ENCODE results near the gene GPR119. TPM values are rescaled to one million over a fixed set of nuclear protein-coding genes. Genes with fewer than 3 reads are reported as not detected.
"Not testable (repeated sequence)": the region's sequence is repeated elsewhere in the genome, so short reads cannot be mapped to it uniquely, and the experiment has no call there.

GPR119 gene
- not detected for polyA plus RNA-seq (2012; ENCODE audit: missing spikeins)

DNA sequence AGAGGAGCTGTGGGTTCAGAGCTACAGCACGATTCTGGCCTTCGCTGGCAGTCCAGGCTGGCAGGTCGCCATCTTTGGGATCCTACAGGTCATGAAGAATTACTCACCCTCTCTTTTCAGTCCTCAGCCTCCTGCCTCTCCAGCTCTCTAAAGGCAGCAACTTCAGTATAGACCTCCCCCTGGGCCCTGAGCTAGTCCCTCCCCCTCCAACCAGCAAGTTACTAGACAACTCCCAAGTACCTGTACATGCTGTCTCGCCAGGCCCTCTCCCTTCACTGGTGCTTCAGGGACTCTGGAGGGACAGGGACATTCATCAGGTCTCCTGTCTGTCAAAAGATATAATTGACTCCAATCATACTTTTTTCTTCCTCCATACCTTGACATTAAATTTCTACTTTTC is at the start of gene GPR119:
Gene GPR119 (minus strand): TSS at position 155 of the 400 bp plus-strand sequence. CDS start 227 bp downstream, outside the sequence.
- TF ChIP-seq TAF1 (IDR thresholded peaks at IDR 0.05; ENCODE audit: borderline replicate concordance, low read depth, low read length) (no peak), POLR2AphosphoS5 (IDR thresholded peaks at IDR 0.05; ENCODE audit: low read depth, low read length) (no peak), POLR2A (IDR thresholded peaks at IDR 0.05; ENCODE audit: low read depth, low read length) (no peak)
- no peak for FAIRE-seq
- no peak for DNase-seq (ENCODE audit: insufficient read length)

DNA sequence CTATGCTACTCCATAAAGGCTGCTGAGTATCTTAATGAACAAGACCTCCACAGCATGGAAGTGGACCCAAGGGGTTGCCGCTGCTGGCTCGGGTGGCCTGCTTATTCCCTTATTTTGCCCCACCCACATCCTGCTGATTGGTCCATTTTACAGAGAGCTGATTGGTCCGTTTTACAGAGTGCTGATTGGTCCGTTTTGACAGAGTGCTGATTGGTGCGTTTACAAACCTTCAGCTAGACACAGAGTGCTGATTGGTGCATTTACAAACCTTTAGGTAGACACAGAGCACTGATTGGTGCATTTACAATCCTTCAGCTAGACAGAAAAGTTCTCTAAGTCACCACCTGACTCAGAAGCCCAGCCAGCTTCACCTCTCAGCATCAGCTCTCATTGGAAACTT is 43.8 kb upstream of the GPR119 start:
- not testable (repeated sequence) for FAIRE-seq; DNase-seq (ENCODE audit: insufficient read length)

DNA sequence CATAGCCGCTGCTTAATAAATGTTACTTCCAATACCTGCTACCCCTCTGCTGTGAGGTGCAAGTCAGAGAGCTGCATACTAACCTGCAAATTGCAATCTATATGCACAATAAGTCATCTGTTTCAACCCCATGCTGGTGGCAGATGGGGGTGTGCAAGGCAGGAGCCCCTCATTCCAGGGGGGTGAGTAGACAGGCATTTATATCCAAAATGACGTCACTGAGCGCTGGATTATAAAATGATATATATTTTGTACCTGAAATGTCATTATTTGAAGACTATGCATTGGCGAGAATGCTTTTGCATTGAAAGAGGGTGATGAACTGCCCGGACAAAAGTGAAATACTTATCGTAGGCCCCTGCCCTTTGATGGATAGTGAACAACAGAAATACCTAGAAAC is 41.1 kb upstream of the GPR119 start:
- FAIRE-seq = no peak
- DNase-seq (ENCODE audit: insufficient read length) = no peak
- TF ChIP-seq TAF1 (IDR thresholded peaks at IDR 0.05; ENCODE audit: borderline replicate concordance, low read depth, low read length) = no peak
- no peak for TF ChIP-seq POLR2A (IDR thresholded peaks at IDR 0.05; ENCODE audit: low read depth, low read length)
- no peak for TF ChIP-seq POLR2AphosphoS5 (IDR thresholded peaks at IDR 0.05; ENCODE audit: low read depth, low read length)

DNA sequence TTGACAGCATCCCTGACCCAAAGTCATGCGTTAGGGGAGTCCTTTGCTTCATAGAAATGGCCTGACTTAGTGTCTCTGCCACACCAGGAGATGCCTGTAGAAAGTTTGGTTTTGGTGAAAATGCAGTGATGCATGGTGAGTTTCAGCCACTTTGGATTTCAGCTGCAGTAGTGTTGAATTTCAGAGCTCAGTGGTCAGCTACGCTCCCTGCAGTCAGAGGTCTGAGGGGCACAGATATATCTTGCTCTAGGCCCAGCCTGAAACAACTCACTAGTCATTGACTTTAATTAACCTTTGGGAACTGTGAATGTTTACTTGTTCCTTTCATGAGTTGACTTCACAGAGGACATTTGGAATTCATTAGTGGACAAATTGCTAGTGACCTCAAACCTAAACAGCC is 33.8 kb upstream of the GPR119 start:
- no peak for DNase-seq (ENCODE audit: insufficient read length)
- no peak for FAIRE-seq
- no peak for TF ChIP-seq TAF1 (IDR thresholded peaks at IDR 0.05; ENCODE audit: borderline replicate concordance, low read depth, low read length)
- TF ChIP-seq POLR2AphosphoS5 (IDR thresholded peaks at IDR 0.05; ENCODE audit: low read depth, low read length) = no peak
- TF ChIP-seq POLR2A (IDR thresholded peaks at IDR 0.05; ENCODE audit: low read depth, low read length) = no peak

DNA sequence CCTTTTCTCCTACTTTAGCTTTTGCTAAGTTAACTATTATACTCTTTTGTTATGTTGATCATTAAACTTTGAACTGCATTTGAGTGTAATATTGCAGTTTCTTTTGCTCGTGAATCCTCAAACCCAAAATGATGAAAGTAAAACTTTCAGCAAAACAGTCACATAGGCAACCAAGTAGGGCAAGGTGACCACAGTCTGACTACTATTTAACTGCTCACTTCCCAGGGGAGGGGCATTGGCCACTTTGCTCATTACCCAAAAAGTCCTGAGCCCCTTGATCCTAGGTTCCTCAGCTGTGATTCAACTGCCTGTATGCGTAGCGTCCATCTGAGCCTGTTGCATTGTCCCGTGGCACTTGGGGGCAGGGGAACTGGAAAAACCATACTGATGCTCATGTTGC is 33.3 kb upstream of the GPR119 start:
- TF ChIP-seq POLR2AphosphoS5 (IDR thresholded peaks at IDR 0.05; ENCODE audit: low read depth, low read length) = no peak
- TF ChIP-seq POLR2A (IDR thresholded peaks at IDR 0.05; ENCODE audit: low read depth, low read length) = no peak
- no peak for TF ChIP-seq TAF1 (IDR thresholded peaks at IDR 0.05; ENCODE audit: borderline replicate concordance, low read depth, low read length)
- FAIRE-seq (no peak), DNase-seq (ENCODE audit: insufficient read length) (no peak)

DNA sequence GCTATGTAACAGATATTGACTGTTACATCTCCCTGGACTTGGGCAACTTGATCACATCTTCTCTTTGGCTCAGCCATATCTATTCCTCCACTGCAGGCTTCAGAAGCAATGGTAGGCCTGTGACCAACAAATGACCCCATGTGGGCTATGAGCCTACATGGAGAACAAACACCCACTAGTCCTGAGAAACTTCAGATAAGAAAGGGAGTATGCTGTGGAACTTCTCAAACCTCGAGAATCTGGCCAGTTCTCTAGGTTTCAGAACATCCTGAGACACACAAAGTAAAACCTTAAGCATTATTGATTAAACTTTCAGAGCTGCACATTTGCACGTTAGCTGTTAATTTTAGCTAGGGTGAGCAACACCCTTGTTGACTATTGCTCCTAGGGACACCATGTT is 32.6 kb upstream of the GPR119 start:
- TF ChIP-seq POLR2A (IDR thresholded peaks at IDR 0.05; ENCODE audit: low read depth, low read length) = no peak
- TF ChIP-seq TAF1 (IDR thresholded peaks at IDR 0.05; ENCODE audit: borderline replicate concordance, low read depth, low read length) = no peak
- TF ChIP-seq POLR2AphosphoS5 (IDR thresholded peaks at IDR 0.05; ENCODE audit: low read depth, low read length) = no peak
- FAIRE-seq (no peak), DNase-seq (ENCODE audit: insufficient read length) (no peak)

DNA sequence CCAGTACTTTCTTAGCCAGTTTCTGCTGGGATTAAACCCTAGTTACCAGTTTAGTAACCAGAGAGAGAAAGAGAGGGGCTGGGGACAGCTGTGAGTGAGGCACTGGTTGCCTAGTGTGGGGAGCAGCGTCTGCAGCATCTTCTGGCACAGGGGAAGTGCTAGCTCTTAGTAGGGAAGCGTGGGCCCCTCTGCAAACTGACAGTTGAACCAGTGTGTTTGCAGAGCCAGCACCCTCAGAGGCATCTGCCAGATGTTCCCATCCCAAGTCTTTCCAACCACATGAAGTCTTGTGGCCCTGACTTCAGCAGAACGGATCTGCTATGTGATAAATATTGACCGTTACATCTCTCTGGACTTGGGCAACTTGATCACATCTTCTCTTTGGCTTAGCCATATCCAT is 31.3 kb upstream of the GPR119 start:
- TF ChIP-seq POLR2A (IDR thresholded peaks at IDR 0.05; ENCODE audit: low read depth, low read length) (no peak), TAF1 (IDR thresholded peaks at IDR 0.05; ENCODE audit: borderline replicate concordance, low read depth, low read length) (no peak), POLR2AphosphoS5 (IDR thresholded peaks at IDR 0.05; ENCODE audit: low read depth, low read length) (no peak)
- FAIRE-seq (no peak), DNase-seq (ENCODE audit: insufficient read length) (no peak)

DNA sequence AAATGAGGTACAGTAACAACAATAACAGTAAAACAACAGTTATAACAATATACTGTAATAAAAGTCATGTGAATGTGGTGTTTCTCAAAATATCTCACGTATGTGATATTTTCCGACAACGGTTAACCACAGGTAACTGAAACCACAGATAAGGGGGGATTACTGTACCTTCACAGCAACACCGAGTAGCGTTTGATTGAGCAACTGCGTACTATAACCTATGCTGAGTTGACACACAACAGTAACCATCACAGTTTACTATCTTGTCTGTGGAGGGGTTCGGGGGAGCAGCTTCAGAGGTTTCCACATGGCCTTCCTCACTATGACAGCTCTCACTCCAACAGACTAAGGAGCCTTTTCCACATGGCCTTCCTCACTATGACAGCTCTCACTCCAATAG is 29.7 kb upstream of the GPR119 start:
- DNase-seq (ENCODE audit: insufficient read length) (no peak), FAIRE-seq (no peak)
- TF ChIP-seq POLR2AphosphoS5 (IDR thresholded peaks at IDR 0.05; ENCODE audit: low read depth, low read length) = no peak
- TF ChIP-seq TAF1 (IDR thresholded peaks at IDR 0.05; ENCODE audit: borderline replicate concordance, low read depth, low read length) = no peak
- no peak for TF ChIP-seq POLR2A (IDR thresholded peaks at IDR 0.05; ENCODE audit: low read depth, low read length)

DNA sequence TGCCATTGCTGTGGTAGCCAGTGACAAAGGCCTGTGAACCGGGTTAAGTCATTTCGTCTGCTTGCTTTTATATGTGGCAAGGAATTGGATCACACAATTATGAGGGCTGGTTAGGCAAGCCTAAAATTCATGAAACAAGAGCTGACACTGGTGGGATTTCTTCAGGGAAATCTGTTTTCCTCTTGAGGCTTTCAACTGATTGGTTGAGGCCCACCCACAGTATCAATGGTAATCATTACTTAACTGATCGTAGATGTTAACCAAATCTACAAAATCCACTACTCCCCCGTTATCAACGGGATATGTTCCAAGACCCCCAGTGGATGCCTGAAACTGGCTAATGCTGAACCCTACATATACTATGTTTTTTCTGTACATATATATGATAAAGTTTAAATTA is 29.3 kb upstream of the GPR119 start:
- no peak for FAIRE-seq
- DNase-seq (ENCODE audit: insufficient read length) = no peak
- TF ChIP-seq POLR2A (IDR thresholded peaks at IDR 0.05; ENCODE audit: low read depth, low read length) = no peak
- TF ChIP-seq TAF1 (IDR thresholded peaks at IDR 0.05; ENCODE audit: borderline replicate concordance, low read depth, low read length) = no peak

DNA sequence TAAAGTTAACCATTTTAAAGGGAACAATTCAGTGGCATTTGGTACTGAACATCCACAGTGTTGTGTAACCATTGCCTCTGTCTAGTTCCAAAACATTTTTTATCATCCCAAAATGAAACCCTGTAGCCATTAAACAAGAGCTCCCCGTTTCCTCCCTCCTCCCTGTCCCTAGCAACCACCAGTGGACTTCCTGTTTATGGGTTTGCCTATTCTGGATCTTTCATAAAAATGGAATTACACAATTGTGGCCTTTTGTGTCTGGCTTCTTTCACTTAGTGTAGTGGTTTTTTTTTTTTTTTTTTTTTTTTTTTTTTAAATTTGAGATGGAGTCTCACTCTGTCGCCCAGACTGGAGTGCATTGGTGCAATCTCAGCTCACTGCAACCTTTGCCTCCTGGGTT is 27.9 kb upstream of the GPR119 start:
- no peak for TF ChIP-seq POLR2AphosphoS5 (IDR thresholded peaks at IDR 0.05; ENCODE audit: low read depth, low read length)
- no peak for TF ChIP-seq TAF1 (IDR thresholded peaks at IDR 0.05; ENCODE audit: borderline replicate concordance, low read depth, low read length)
- DNase-seq (ENCODE audit: insufficient read length) (no peak), FAIRE-seq (no peak)

DNA sequence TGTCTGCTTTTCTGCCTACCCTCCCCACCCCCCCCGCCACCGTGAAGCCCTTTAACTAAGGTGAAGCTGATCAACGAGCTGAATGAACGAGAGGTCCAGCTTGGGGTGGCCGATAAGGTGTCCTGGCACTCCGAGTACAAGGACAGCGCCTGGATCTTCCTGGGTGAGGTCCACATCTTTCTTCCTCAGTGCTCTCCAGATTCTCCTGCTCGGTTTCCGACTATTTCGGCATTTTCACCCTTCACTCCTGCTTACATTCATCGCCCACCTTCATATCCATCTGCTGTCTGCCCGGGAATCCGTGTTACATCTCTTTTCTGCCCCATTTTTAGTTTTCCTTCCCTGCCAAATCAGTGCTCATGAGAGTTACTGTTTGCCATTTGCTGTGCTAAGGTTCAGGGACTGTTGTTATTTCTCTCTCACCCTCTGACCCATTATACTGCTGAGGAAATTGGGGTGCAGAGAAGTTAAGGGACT is 16.8 kb upstream of the GPR119 start:
- DNase-seq (ENCODE audit: insufficient read length) (no peak), FAIRE-seq (no peak)
- TF ChIP-seq POLR2A (IDR thresholded peaks at IDR 0.05; ENCODE audit: low read depth, low read length) (no peak), POLR2AphosphoS5 (IDR thresholded peaks at IDR 0.05; ENCODE audit: low read depth, low read length) (no peak), TAF1 (IDR thresholded peaks at IDR 0.05; ENCODE audit: borderline replicate concordance, low read depth, low read length) (no peak)

DNA sequence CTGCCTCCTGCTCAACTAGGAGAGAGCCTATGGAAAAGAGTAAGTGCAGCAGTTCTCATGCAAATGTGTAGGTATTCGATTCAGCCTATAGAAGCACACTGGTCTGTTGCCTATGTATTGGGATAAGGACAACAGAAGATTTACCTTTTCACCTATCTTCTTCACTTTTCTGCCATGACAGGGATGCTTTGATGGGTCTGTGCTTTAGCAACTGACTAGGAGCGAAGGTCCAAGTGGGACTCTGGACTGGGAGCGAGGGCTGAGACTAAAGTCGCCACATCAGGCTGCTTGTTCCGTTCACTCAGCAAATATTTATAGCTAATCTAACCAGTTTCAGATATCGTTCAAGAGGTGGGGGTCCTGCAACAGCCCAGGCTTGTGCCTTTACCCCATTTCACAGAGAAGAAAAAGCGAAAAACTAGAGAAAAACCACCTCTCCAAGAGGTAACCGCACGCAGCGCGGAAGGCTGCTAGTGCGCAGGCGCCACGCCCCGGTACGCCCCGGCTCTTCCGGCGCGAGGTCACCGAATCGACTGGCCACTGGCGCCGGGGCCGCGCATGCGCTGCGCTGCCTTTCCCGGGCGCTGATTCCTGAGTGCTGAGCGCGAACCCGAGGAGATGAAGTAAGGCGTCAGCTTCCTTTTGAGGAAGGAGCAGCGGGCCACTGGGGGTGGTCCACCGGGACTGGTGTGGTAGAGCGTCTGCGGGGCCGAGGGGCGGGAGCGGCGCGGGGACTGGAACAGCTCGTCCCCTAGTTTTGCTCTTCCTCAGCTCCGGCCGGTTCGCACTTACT is 16.1 kb upstream of the GPR119 start, which contains the start of gene RBMX2:
Gene RBMX2 (plus strand): TSS at position 573 of the 793 bp plus-strand sequence. CDS start 46 bp downstream, at position 619.
- TF ChIP-seq TAF1 (IDR thresholded peaks at IDR 0.05; ENCODE audit: borderline replicate concordance, low read depth, low read length) = no peak
- TF ChIP-seq POLR2A (IDR thresholded peaks at IDR 0.05; ENCODE audit: low read depth, low read length) = peak; percentile 73
- peak; percentile 69 for TF ChIP-seq POLR2AphosphoS5 (IDR thresholded peaks at IDR 0.05; ENCODE audit: low read depth, low read length)
- DNase-seq (ENCODE audit: insufficient read length) (peak; percentile 72), FAIRE-seq (peak; percentile 90)

Data from GM12892 (cell line).